MM.1S (cell line): ENCODE results near the gene PREP.

ENCODE experiments used
- DNase-seq: peaks from one replicate; pipeline ENCODE4 v3.0.0-alpha.2; 2015
- H2AFZ ChIP-seq: fragments of 300-600 bp; sonication (generic); 2 replicates; pipeline ENCODE4 v1.6.0; 2016; ENCODE audit warnings: antibody characterized with exemption, low read length
- H3F3A ChIP-seq: fragments of 300-600 bp; sonication (generic); 2 replicates; pipeline ENCODE4 v1.6.1; 2016; ENCODE audit warnings: mild to moderate bottlenecking, antibody characterized with exemption, low read length, moderate library complexity, mixed read lengths; ENCODE audit not compliant: insufficient read depth
- H3K27ac ChIP-seq: fragments of 300-600 bp; sonication (generic); 2 replicates; pipeline ENCODE4 v1.5.1; 2016; ENCODE audit warnings: mild to moderate bottlenecking, low read length
- H3K27me3 ChIP-seq: fragments of 300-600 bp; sonication (generic); replicated peaks from 2 replicates; pipeline ENCODE4 v1.6.0; 2016; ENCODE audit warnings: low read length; ENCODE audit not compliant: insufficient read depth
- H3K36me3 ChIP-seq: fragments of 300-600 bp; sonication (generic); replicated peaks from 2 replicates; pipeline ENCODE4 v1.6.1; 2016; ENCODE audit warnings: mild to moderate bottlenecking, low read length, mixed read lengths; ENCODE audit not compliant: insufficient read depth
- H3K4me1 ChIP-seq: fragments of 300-600 bp; sonication (generic); 2 replicates; pipeline ENCODE4 v1.6.1; 2016; ENCODE audit warnings: low read length, mixed read lengths
- H3K4me2 ChIP-seq: fragments of 300-600 bp; sonication (generic); 2 replicates; pipeline ENCODE4 v1.6.0; 2016; ENCODE audit warnings: low read depth, low read length
- H3K4me3 ChIP-seq: fragments of 300-600 bp; sonication (generic); 2 replicates; pipeline ENCODE4 v1.5.1; 2016; ENCODE audit warnings: low read length, mixed read lengths
- H3K79me2 ChIP-seq: fragments of 300-600 bp; sonication (generic); 2 replicates; pipeline ENCODE4 v1.6.1; 2016; ENCODE audit warnings: mixed run types, low read length, mixed read lengths
- H3K9ac ChIP-seq: fragments of 300-600 bp; sonication (generic); 2 replicates; pipeline ENCODE4 v1.6.1; 2016; ENCODE audit warnings: low read length, mixed read lengths
- H3K9me2 ChIP-seq: fragments of 300-600 bp; sonication (generic); replicated peaks from 2 replicates; pipeline ENCODE4 v1.6.1; 2016; ENCODE audit warnings: mild to moderate bottlenecking, low read length, mixed read lengths; ENCODE audit not compliant: insufficient read depth
- H3K9me3 ChIP-seq: fragments of 300-600 bp; sonication (generic); replicated peaks from 2 replicates; pipeline ENCODE4 v1.6.1; 2016; ENCODE audit warnings: mild to moderate bottlenecking, low read length, mixed read lengths; ENCODE audit not compliant: insufficient read depth
- H4K20me1 ChIP-seq: fragments of 300-600 bp; sonication (generic); 2 replicates; pipeline ENCODE4 v1.6.1; 2016; ENCODE audit warnings: mild to moderate bottlenecking, low read length, moderate library complexity, mixed read lengths; ENCODE audit not compliant: insufficient read depth
- CTCF ChIP-seq: fragments of 300-600 bp; sonication (generic); IDR thresholded peaks from 2 replicates; pipeline ENCODE4 v1.5.1; 2016; ENCODE audit warnings: antibody characterized with exemption, low read length, mixed read lengths
- EZH2 ChIP-seq: fragments of 300-600 bp; sonication (generic); optimal IDR thresholded peaks from 2 replicates; pipeline ENCODE3; 2017; ENCODE audit warnings: low read depth, mild to moderate bottlenecking, antibody characterized with exemption, low read length, mixed read lengths
- EZH2phosphoT487 ChIP-seq: fragments of 300-600 bp; sonication (generic); IDR thresholded peaks from 2 replicates; pipeline ENCODE4 v1.6.1; 2018; ENCODE audit warnings: antibody characterized with exemption, low read length

The PREP gene

GRCh38 chr6:105269390-105269789 lies 133.5 kb downstream of the PREP start:
- Histone ChIP-seq H4K20me1 (no peaks in the 10 kb centered on the region), H3K4me1 (no peaks in the 10 kb centered on the region), H3K79me2 (no peaks in the 10 kb centered on the region), H3K27me3 (no peaks in the 10 kb centered on the region), H3K4me2 (no peak overlapping the region), H3F3A (no peaks in the 10 kb centered on the region), H3K4me3 (no peak overlapping the region), H3K27ac (no peak overlapping the region), H3K9me2 (no peaks in the 10 kb centered on the region), H3K36me3 (no peaks in the 10 kb centered on the region), H3K9me3 (no peaks in the 10 kb centered on the region), H2AFZ (no peak overlapping the region), H3K9ac (no peak overlapping the region)
- no peak for DNase-seq
- TF ChIP-seq EZH2 (no peak), EZH2phosphoT487 (no peak), CTCF (no peak)

- Histone ChIP-seq H3K4me3 (no peak overlapping the region), H3K27me3 (no peaks in the 10 kb centered on the region), H3K9me3 (no peaks in the 10 kb centered on the region), H3K36me3 (no peaks in the 10 kb centered on the region), H2AFZ (no peak overlapping the region), H4K20me1 (no peaks in the 10 kb centered on the region), H3K9ac (no peak overlapping the region), H3K4me2 (no peak overlapping the region), H3K9me2 (no peaks in the 10 kb centered on the region), H3F3A (no peaks in the 10 kb centered on the region), H3K4me1 (no peaks in the 10 kb centered on the region), H3K27ac (no peak overlapping the region), H3K79me2 (no peaks in the 10 kb centered on the region)
- TF ChIP-seq EZH2 (no peak), CTCF (no peak), EZH2phosphoT487 (no peak)
- no peak for DNase-seq
These were observed 138.9 kb downstream of the PREP start for GRCh38 chr6:105263685-105264610.

- H3F3A ChIP-seq = no peaks in the 10 kb centered on the region
- no peaks in the 10 kb centered on the region for H3K9me2 ChIP-seq
- no peaks in the 10 kb centered on the region for H3K79me2 ChIP-seq
- H3K9me3 ChIP-seq = no peaks in the 10 kb centered on the region
- H3K9ac ChIP-seq = no peak overlapping the region
- no peak overlapping the region for H2AFZ ChIP-seq
- H3K4me1 ChIP-seq = no peaks in the 10 kb centered on the region
- no peaks in the 10 kb centered on the region for H3K27me3 ChIP-seq
- H3K4me3 ChIP-seq = no peak overlapping the region
- H4K20me1 ChIP-seq = no peaks in the 10 kb centered on the region
- no peak overlapping the region for H3K27ac ChIP-seq
- no peak overlapping the region for H3K4me2 ChIP-seq
- no peak for TF ChIP-seq EZH2
- H3K36me3 ChIP-seq = no peaks in the 10 kb centered on the region
- no peak for DNase-seq
These were observed 142.7 kb downstream of the PREP start for GRCh38 chr6:105259913-105260889.
